Astrocyte of the cerebellum (primary cell): Measurements from ENCODE around the gene THY1.

Experiments
- DNase-seq: peaks from one replicate; pipeline ENCODE4 v3.0.0-alpha.2; 2011; ENCODE audit warnings: low read depth
- H3K4me3 ChIP-seq: 2 replicates; pipeline ENCODE4 v1.5.1; 2011; ENCODE audit warnings: mild to moderate bottlenecking, low read depth, low read length, moderate library complexity
- in situ Hi-C: cut with HindIII; loops from 2 replicates; pipeline ENCODE4 v1.10.0; 2017; ENCODE audit warnings: low sequenced_read_pairs
- TF ChIP-seq, protein P1 (sequence below): IDR thresholded peaks from 2 replicates; pipeline ENCODE4 v1.5.1; 2012; ENCODE audit warnings: low read length, low read depth, moderate library complexity, mild to moderate bottlenecking; ENCODE audit errors: missing control alignments

The THY1 gene

DNA sequence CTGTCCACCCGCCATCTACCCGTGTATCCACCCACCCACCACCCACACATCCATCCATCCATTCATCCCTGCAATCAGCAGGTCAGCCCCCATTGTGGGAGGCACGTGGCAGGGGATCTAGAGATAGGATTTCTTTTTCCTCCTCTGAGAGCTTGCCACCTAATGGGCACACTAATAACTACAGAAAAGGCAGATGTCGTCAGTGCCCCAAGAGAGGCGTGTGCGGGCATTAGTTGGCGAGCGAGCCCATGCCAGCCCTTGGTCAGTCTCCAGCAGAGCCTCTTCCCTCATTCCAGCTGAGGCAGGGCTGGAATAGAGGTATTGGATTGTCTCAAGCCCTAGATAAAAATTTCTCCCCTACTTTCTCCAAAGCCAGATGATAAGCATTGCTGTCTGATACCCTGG lies 51.2 kb downstream of the THY1 start:
- in situ Hi-C loops = loop anchor here (10.0 to 25.0 kb wide), 3 partner anchors 53 to 341 kb away; partner anchors contain the start of gene THY1
- H3K4me3 ChIP-seq = no peak overlapping the region
- DNase-seq = no peak
- TF ChIP-seq, protein P1, sequence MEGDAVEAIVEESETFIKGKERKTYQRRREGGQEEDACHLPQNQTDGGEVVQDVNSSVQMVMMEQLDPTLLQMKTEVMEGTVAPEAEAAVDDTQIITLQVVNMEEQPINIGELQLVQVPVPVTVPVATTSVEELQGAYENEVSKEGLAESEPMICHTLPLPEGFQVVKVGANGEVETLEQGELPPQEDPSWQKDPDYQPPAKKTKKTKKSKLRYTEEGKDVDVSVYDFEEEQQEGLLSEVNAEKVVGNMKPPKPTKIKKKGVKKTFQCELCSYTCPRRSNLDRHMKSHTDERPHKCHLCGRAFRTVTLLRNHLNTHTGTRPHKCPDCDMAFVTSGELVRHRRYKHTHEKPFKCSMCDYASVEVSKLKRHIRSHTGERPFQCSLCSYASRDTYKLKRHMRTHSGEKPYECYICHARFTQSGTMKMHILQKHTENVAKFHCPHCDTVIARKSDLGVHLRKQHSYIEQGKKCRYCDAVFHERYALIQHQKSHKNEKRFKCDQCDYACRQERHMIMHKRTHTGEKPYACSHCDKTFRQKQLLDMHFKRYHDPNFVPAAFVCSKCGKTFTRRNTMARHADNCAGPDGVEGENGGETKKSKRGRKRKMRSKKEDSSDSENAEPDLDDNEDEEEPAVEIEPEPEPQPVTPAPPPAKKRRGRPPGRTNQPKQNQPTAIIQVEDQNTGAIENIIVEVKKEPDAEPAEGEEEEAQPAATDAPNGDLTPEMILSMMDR = no peak

DNA sequence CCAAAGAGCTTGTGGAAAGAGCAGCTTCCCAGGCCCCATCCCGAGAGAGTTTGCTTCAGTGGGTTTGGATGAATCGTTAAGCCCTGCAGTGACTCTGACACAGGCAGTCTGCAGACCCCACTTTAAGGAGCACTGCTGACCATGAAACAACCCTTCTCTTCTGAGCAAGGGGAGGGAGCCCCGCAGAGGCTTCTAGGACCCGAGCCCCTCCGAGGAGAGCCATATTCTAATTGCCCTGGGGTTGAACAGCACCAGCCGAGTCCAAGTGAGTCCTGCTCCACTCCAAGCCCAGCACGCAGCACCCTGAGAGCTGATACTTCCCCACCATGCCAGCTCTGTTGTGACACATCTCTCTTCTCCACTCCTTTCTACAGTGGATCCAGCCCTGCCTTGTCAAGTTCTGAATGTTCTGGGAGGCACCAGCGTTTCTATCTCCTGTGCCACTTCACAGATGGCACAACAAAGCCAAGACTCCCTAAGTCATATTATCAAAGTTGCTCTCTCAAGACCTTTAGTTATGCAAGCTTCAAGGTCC lies 51.8 kb downstream of the THY1 start:
- in situ Hi-C loops = loop anchor here (10.0 to 25.0 kb wide), 3 partner anchors 54 to 341 kb away; partner anchors contain the start of gene THY1
- no peak for DNase-seq
- TF ChIP-seq, protein P1 = no peak
- H3K4me3 ChIP-seq = no peak overlapping the region

DNA sequence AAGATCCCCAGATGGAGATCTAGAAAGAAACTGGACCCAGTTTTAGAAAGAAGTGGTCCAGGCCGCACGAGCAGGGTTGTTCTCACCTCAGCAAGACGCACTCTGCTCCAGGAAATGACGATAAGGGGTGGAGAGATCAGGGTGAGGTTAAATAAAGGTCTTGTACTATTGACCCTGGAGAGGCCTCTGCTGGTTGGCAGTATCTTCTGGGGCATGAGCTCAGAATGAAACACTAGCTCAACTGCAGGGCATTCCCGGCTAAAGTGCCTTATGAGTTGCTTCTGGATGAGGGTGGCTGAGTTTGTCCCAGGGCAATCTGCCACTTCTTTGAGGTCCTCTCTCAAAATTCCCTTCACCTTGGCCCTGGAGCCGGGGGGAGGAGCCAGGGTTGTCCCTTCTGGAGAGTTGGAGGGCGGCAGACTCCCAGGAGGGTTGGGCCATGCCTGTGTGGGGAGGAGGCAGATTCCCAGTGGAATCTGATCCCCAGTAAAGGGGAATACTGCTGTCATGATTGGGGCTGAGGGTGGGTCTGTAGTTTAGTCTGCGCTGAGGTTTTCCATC lies 52.4 kb downstream of the THY1 start:
- TF ChIP-seq, protein P1 = no peak
- in situ Hi-C loops = loop anchor here (10.0 to 25.0 kb wide), 3 partner anchors 54 to 342 kb away; partner anchors contain the start of gene THY1
- no peak overlapping the region for H3K4me3 ChIP-seq
- no peak for DNase-seq

DNA sequence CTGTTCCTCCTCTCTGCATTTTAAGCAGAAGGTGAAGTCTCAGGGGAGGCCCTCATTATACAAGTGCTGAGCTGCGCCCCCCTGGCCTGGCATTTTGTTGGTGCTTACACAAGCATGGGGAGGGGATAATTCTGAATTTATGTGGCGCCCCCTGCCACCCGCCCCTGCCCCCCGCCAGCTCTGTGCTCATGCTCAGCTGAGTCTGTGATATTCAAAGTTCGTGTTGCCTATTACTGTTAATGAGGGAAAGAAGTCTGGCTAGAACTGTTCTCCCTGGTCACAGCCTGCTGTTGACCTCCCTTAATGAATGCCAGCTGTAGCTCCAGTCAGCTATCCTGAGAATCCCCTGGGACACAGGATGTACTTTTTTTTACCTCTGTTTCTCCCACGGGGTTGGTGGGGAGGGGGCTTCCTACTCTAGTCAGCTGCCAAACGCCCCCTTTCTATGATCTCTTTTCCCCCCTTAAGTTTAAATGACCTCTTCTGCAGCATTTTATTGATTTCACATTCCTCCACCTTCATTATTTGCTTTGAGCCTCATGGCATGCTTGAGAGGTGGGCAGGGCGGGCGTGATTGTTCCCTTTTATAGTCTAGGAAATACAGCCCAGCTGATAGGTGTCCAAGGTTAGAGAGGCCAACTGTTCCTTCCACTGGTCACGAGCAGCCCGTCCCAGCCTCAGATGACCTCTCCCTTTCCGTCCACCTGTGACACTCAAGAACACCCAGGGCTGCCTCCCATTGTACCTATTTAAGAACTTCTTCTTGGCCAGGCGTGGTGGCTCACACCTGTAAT lies 53.6 kb downstream of the THY1 start:
- in situ Hi-C loops = loop anchor here (25.0 kb wide), 1 partner anchor 343 kb away; no protein-coding TSS in a partner anchor
- TF ChIP-seq, protein P1 = no peak
- DNase-seq = no peak
- H3K4me3 ChIP-seq = no peak overlapping the region

DNA sequence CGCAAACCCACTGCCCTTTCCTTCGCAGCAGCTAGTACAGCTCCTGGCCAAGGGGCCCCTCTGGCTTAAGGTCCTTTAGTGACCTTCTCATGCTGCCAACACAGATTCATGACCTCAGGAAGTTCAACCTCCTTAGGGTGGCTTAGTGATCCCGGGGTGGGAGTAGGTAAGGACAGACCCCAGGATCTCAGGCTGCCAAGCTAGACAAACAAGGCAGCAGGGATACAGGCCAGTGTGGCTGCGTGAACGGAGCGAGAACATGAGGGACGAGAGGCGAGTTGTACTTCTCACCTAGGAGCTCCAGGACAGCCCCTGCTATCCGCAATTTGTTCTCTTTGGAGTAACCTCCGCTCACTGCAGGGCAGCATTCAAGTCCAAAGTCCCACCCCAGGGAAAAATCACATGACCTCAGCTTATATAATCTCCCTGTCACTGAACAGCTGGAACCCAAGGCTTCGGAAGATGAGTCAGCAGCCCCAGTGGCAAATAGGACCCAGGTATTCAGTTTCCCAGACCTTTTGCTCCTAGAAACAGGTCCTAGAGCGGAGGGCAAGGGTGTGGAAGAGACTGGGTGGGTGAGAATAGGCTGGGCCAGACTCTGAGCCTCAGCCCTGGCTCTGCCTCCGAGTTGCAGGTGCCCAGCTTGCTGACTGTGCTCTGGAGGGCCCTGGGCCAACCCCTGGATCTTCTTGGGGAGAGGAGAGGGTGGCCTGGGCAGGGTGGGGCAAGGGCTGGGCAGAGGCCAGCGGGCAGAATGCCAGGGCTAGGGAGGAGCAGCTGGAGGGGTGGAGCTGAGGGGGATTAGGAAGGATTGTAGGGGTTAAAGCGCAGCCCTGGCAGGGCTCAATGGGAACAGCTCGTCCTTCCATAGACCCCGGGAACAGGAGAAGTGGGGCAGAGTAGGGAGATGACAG lies 54.6 kb downstream of the THY1 start:
- in situ Hi-C loops = loop anchor here (25.0 kb wide), 1 partner anchor 344 kb away; no protein-coding TSS in a partner anchor
- no peak overlapping the region for H3K4me3 ChIP-seq
- TF ChIP-seq, protein P1 = no peak
- DNase-seq = no peak
